ENCODE data around the gene LMBR1. TPM values are rescaled to one million over a fixed set of nuclear protein-coding genes. Genes with fewer than 3 reads are reported as not detected.
"Not testable (repeated sequence)": the region's sequence is repeated elsewhere in the genome, so short reads cannot be mapped to it uniquely, and the experiment has no call there.

The LMBR1 gene
- total RNA-seq, 5 donors from 2014 or later (not counting 1 experiment from before 2014, with no cell fraction given) = 79.1 to 94.8 (median 83.8) TPM

- not testable (repeated sequence) for H3K27ac Mint-ChIP-seq
Observed at GRCh38 chr7:156843582-156843981, 49.4 kb downstream of the LMBR1 start.

GRCh38 chr7:156843157-156843556 is 49.8 kb downstream of the LMBR1 start:
- Histone ChIP-seq H3K27ac (ENCODE audit: low read length) (no peak overlapping the region), H3K36me3 (ENCODE audit: control insufficient read depth in 2 of 2, extremely low read depth in 1 of 2, insufficient read depth in 1 of 2, low read length in 1 of 2) (no peaks in the 10 kb centered on the region), H3K4me3 (ENCODE audit: control insufficient read depth in 1 of 2, extremely low read depth in 1 of 2, low read length in 1 of 2) (no peak overlapping the region), H3K9me3 (no peaks in the 10 kb centered on the region), H3K4me1 (ENCODE audit: control insufficient read depth in 1 of 2, extremely low read depth in 1 of 2, insufficient read depth in 2 of 2, low read length in 2 of 2) (no peaks in the 10 kb centered on the region), H3K27me3 (replicated peaks in 1 of 2; ENCODE audit: control insufficient read depth in 2 of 2, extremely low read depth in 1 of 2, insufficient read depth in 2 of 2, low read length in 1 of 2) (no peaks in the 10 kb centered on the region)
- Mint-ChIP-seq H3K4me1 (peaks cover 37 to 42% (median 41%) of the 10 kb centered on the region in 3 donors), H3K27me3 (no peaks in the 10 kb centered on the region), H3K9me3 (no peaks in the 10 kb centered on the region), H3K36me3 (peaks cover 18% of the 10 kb centered on the region), H3K27ac (no peak overlapping the region), H3K4me3 (no peak overlapping the region)
- ATAC-seq (replicated peaks in 1 of 4) = no peak
- DNase-seq = no peak
- 100% methylated on average over 1 of the region's 2 CpGs for WGBS (ENCODE audit: insufficient coverage)
- ChIA-PET CTCF (interaction anchor here in 1 of 2 donors (0.5 kb wide), 1 partner anchor 115 kb away, joined by 4 read pairs; no protein-coding TSS in a partner anchor), POLR2A (no interaction called here)

More at GRCh38 chr7:156843582-156843981, 49.4 kb downstream of the LMBR1 start:
- 96% methylated on average over 4 of the region's 6 CpGs for WGBS (ENCODE audit: insufficient coverage)
- CTCF ChIA-PET; H3K27me3 Mint-ChIP-seq; H3K4me3 ChIP-seq (ENCODE audit: control insufficient read depth in 1 of 2, extremely low read depth in 1 of 2, low read length in 1 of 2); H3K27me3 ChIP-seq (replicated peaks in 1 of 2; ENCODE audit: control insufficient read depth in 2 of 2, extremely low read depth in 1 of 2, insufficient read depth in 2 of 2, low read length in 1 of 2); H3K27ac ChIP-seq (ENCODE audit: low read length); H3K4me3 Mint-ChIP-seq; H3K9me3 ChIP-seq; H3K36me3 ChIP-seq (ENCODE audit: control insufficient read depth in 2 of 2, extremely low read depth in 1 of 2, insufficient read depth in 1 of 2, low read length in 1 of 2); DNase-seq; H3K4me1 ChIP-seq (ENCODE audit: control insufficient read depth in 1 of 2, extremely low read depth in 1 of 2, insufficient read depth in 2 of 2, low read length in 2 of 2); ATAC-seq (replicated peaks in 1 of 4); POLR2A ChIA-PET; H3K9me3 Mint-ChIP-seq: not testable (repeated sequence)
- H3K36me3 Mint-ChIP-seq = peaks cover 17% of the 10 kb centered on the region
- peaks cover 41 to 45% (median 42%) of the 10 kb centered on the region in 3 donors for H3K4me1 Mint-ChIP-seq

DNA sequence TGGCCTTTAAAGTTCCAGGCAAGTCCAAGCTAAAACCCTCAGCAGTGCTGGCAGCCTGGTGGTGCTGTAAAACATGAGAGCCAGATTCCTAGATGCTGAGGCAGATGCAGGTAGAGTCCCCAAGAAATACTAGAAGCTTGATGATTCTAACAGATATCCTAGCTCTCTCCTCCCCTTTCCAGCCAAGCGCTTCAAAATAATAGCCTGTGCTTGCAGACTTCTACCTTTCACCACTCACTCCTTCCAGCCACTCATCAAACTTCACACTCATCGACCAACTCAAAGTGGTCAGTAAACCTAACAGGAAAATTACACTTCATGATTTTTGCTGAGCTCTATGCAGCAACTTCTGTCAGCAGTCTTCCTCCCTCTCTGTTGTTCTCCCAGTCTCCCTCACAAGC is 50.2 kb downstream of the LMBR1 start:
- Histone ChIP-seq H3K27ac (ENCODE audit: low read length) (no peak overlapping the region), H3K27me3 (replicated peaks in 1 of 2; ENCODE audit: control insufficient read depth in 2 of 2, extremely low read depth in 1 of 2, insufficient read depth in 2 of 2, low read length in 1 of 2) (no peaks in the 10 kb centered on the region), H3K36me3 (ENCODE audit: control insufficient read depth in 2 of 2, extremely low read depth in 1 of 2, insufficient read depth in 1 of 2, low read length in 1 of 2) (no peaks in the 10 kb centered on the region), H3K4me1 (ENCODE audit: control insufficient read depth in 1 of 2, extremely low read depth in 1 of 2, insufficient read depth in 2 of 2, low read length in 2 of 2) (no peaks in the 10 kb centered on the region), H3K9me3 (no peaks in the 10 kb centered on the region), H3K4me3 (ENCODE audit: control insufficient read depth in 1 of 2, extremely low read depth in 1 of 2, low read length in 1 of 2) (no peak overlapping the region)
- Mint-ChIP-seq H3K27ac (no peak overlapping the region), H3K27me3 (no peaks in the 10 kb centered on the region), H3K9me3 (no peaks in the 10 kb centered on the region), H3K4me1 (peaks cover 33 to 37% (median 37%) of the 10 kb centered on the region in 3 donors), H3K36me3 (peaks cover 15% of the 10 kb centered on the region), H3K4me3 (no peak overlapping the region)
- ATAC-seq (replicated peaks in 1 of 4) (no peak), DNase-seq (no peak)
- ChIA-PET POLR2A (no interaction called here), CTCF (interaction anchor here in 1 of 2 donors (0.5 kb wide), 1 partner anchor 116 kb away, joined by 4 read pairs; no protein-coding TSS in a partner anchor)
- 80% methylated on average over 2 of the region's 2 CpGs for WGBS (ENCODE audit: insufficient coverage)

GRCh38 chr7:156842317-156842716 is 50.7 kb downstream of the LMBR1 start:
- ChIA-PET CTCF (interaction anchor here in 1 of 2 donors (0.5 kb wide), 1 partner anchor 51 kb away, joined by 5 read pairs; the partner anchor contains the start of gene LMBR1), POLR2A (no interaction called here)
- H3K36me3 Mint-ChIP-seq = peaks cover 14% of the 10 kb centered on the region
- H3K27ac Mint-ChIP-seq = no peak overlapping the region
- no peak overlapping the region for H3K4me3 Mint-ChIP-seq
- WGBS (ENCODE audit: insufficient coverage) = 100% methylated on average over 1 of the region's 5 CpGs
- no peaks in the 10 kb centered on the region for H3K9me3 Mint-ChIP-seq
- Histone ChIP-seq H3K4me1 (ENCODE audit: control insufficient read depth in 1 of 2, extremely low read depth in 1 of 2, insufficient read depth in 2 of 2, low read length in 2 of 2) (no peaks in the 10 kb centered on the region), H3K36me3 (ENCODE audit: control insufficient read depth in 2 of 2, extremely low read depth in 1 of 2, insufficient read depth in 1 of 2, low read length in 1 of 2) (no peaks in the 10 kb centered on the region), H3K27ac (ENCODE audit: low read length) (no peak overlapping the region), H3K4me3 (ENCODE audit: control insufficient read depth in 1 of 2, extremely low read depth in 1 of 2, low read length in 1 of 2) (no peak overlapping the region), H3K27me3 (replicated peaks in 1 of 2; ENCODE audit: control insufficient read depth in 2 of 2, extremely low read depth in 1 of 2, insufficient read depth in 2 of 2, low read length in 1 of 2) (no peaks in the 10 kb centered on the region), H3K9me3 (no peaks in the 10 kb centered on the region)
- ATAC-seq (replicated peaks in 1 of 4) (no peak), DNase-seq (no peak)
- H3K27me3 Mint-ChIP-seq = no peaks in the 10 kb centered on the region
- H3K4me1 Mint-ChIP-seq = peaks cover 29 to 33% (median 32%) of the 10 kb centered on the region in 3 donors

DNA sequence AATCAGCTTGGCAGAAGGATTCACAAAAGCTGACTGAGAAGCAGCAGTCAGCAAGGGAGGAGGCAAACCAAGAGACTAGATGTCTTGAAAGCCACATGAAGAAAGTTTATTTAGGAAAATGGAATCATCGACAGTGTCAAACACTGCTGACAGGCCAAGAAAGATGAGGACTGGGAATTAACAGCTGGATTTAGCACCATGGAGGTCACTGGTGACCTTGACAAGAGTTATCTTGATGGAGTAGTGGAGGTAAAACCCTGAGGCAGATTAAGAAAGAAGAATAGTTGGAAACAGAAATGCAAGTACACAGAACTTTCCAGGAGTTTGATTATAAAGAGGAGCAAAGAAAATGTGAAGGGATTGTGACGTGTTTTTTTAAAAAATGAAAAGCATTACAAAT is 51.5 kb downstream of the LMBR1 start:
- no peaks in the 10 kb centered on the region for H3K27me3 Mint-ChIP-seq

GRCh38 chr7:156840134-156840533 is 52.8 kb downstream of the LMBR1 start:
- Mint-ChIP-seq H3K9me3 (no peaks in the 10 kb centered on the region), H3K27me3 (no peaks in the 10 kb centered on the region), H3K4me1 (peaks cover 11 to 14% (median 14%) of the 10 kb centered on the region in 3 donors), H3K36me3 (peaks cover 18% of the 10 kb centered on the region), H3K4me3 (no peak overlapping the region), H3K27ac (no peak overlapping the region)
- no peak for ATAC-seq (replicated peaks in 1 of 4)
- no peak overlapping the region for H3K4me3 ChIP-seq (ENCODE audit: control insufficient read depth in 1 of 2, extremely low read depth in 1 of 2, low read length in 1 of 2)
- whole genome bisulfite sequencing (ENCODE audit: insufficient coverage) = 76% methylated on average over 5 of the region's 5 CpGs
- H3K36me3 ChIP-seq (ENCODE audit: control insufficient read depth in 2 of 2, extremely low read depth in 1 of 2, insufficient read depth in 1 of 2, low read length in 1 of 2) = no peaks in the 10 kb centered on the region
- H3K9me3 ChIP-seq = no peaks in the 10 kb centered on the region
- ChIA-PET POLR2A (no interaction called here), CTCF (no interaction called here)
- no peaks in the 10 kb centered on the region for H3K4me1 ChIP-seq (ENCODE audit: control insufficient read depth in 1 of 2, extremely low read depth in 1 of 2, insufficient read depth in 2 of 2, low read length in 2 of 2)
- no peak overlapping the region for H3K27ac ChIP-seq (ENCODE audit: low read length)
- no peak for DNase-seq
- no peaks in the 10 kb centered on the region for H3K27me3 ChIP-seq (replicated peaks in 1 of 2; ENCODE audit: control insufficient read depth in 2 of 2, extremely low read depth in 1 of 2, insufficient read depth in 2 of 2, low read length in 1 of 2)

More for the DNA sequence above, 51.5 kb downstream of the LMBR1 start:
- Mint-ChIP-seq H3K4me1 (peaks cover 21 to 25% (median 24%) of the 10 kb centered on the region in 3 donors), H3K4me3 (no peak overlapping the region), H3K36me3 (peaks cover 14% of the 10 kb centered on the region), H3K27ac (no peak overlapping the region), H3K9me3 (no peaks in the 10 kb centered on the region)
- Histone ChIP-seq H3K36me3 (ENCODE audit: control insufficient read depth in 2 of 2, extremely low read depth in 1 of 2, insufficient read depth in 1 of 2, low read length in 1 of 2) (no peaks in the 10 kb centered on the region), H3K4me1 (ENCODE audit: control insufficient read depth in 1 of 2, extremely low read depth in 1 of 2, insufficient read depth in 2 of 2, low read length in 2 of 2) (no peaks in the 10 kb centered on the region), H3K9me3 (no peaks in the 10 kb centered on the region), H3K4me3 (ENCODE audit: control insufficient read depth in 1 of 2, extremely low read depth in 1 of 2, low read length in 1 of 2) (no peak overlapping the region), H3K27ac (ENCODE audit: low read length) (no peak overlapping the region), H3K27me3 (replicated peaks in 1 of 2; ENCODE audit: control insufficient read depth in 2 of 2, extremely low read depth in 1 of 2, insufficient read depth in 2 of 2, low read length in 1 of 2) (no peaks in the 10 kb centered on the region)
- CTCF ChIA-PET = no interaction called here
- POLR2A ChIA-PET = no interaction called here
- 86% methylated on average over 1 of the region's 2 CpGs for WGBS (ENCODE audit: insufficient coverage)
- DNase-seq (no peak), ATAC-seq (replicated peaks in 1 of 4) (no peak)

GRCh38 chr7:156836443-156836842 is 56.5 kb downstream of the LMBR1 start:
- Histone ChIP-seq H3K4me3 (ENCODE audit: control insufficient read depth in 1 of 2, extremely low read depth in 1 of 2, low read length in 1 of 2) (no peak overlapping the region), H3K27ac (ENCODE audit: low read length) (no peak overlapping the region), H3K27me3 (replicated peaks in 1 of 2; ENCODE audit: control insufficient read depth in 2 of 2, extremely low read depth in 1 of 2, insufficient read depth in 2 of 2, low read length in 1 of 2) (no peaks in the 10 kb centered on the region), H3K36me3 (ENCODE audit: control insufficient read depth in 2 of 2, extremely low read depth in 1 of 2, insufficient read depth in 1 of 2, low read length in 1 of 2) (peaks cover 0 to 15% of the 10 kb centered on the region in 2 donors), H3K9me3 (no peaks in the 10 kb centered on the region), H3K4me1 (ENCODE audit: control insufficient read depth in 1 of 2, extremely low read depth in 1 of 2, insufficient read depth in 2 of 2, low read length in 2 of 2) (no peaks in the 10 kb centered on the region)
- ATAC-seq (replicated peaks in 1 of 4) = no peak
- Mint-ChIP-seq H3K4me1 (peaks cover 6 to 14% (median 13%) of the 10 kb centered on the region in 3 donors), H3K4me3 (no peak overlapping the region), H3K9me3 (no peaks in the 10 kb centered on the region), H3K27ac (no peak overlapping the region), H3K36me3 (peaks cover 31% of the 10 kb centered on the region), H3K27me3 (no peaks in the 10 kb centered on the region)
- ChIA-PET POLR2A (no interaction called here), CTCF (no interaction called here)
- no CpG with 5 or more reads among the region's 3 CpGs for WGBS (ENCODE audit: insufficient coverage)
- no peak for DNase-seq

All from T-cell (primary cell).